DMS153 treated with DMSO at 0.1 percent for 48 hours (cell line): ENCODE measurements around the gene APOH.
"Not testable (repeated sequence)": the region's sequence is repeated elsewhere in the genome, so short reads cannot be mapped to it uniquely, and the experiment has no call there.

Source experiments
- DNase-seq: peaks from one replicate; lab custom pipeline; 2025; ENCODE audit not compliant: unreplicated experiment; lab: John Stamatoyannopoulos, UW

The APOH gene, protein sequence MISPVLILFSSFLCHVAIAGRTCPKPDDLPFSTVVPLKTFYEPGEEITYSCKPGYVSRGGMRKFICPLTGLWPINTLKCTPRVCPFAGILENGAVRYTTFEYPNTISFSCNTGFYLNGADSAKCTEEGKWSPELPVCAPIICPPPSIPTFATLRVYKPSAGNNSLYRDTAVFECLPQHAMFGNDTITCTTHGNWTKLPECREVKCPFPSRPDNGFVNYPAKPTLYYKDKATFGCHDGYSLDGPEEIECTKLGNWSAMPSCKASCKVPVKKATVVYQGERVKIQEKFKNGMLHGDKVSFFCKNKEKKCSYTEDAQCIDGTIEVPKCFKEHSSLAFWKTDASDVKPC

DNA sequence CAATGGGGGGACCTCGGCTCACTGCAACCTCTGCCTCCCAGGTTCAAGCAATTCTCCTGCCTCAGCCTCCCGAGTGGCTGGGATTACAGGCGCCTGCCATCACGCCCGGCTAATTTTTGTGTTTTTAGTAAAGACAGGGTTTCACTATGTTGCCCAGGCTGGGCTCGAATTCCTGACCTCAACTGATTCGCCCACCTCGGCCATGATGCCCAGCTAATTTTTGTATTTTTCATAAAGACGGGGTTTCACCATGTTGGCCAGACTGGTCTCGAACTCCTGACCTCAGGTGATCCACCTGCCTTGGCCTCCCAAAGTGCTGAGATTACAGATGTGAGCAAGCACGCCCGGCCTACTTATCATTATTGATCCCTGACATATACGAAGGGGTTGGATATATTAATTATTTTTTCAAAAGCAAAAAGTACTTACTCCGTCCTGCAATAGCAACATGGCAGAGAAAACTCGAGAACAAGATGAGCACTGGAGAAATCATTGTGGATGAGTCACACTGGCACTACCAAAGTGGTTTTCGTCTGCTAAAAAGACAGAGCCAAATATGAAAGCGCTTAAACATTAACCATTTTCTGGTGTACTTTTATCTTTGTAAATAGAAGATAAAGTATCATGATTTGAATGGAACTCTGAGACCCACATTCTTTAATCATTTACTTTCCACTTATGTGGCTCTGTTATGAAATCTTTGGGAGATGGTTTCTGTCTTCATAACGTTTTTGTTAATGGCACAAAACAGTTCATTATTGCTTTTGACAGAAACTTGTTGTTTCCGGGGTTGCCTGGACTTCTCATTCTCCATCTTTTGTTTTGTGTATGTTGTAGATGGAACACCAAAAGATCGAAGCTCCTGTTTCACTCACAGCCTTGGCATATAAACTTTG is at the start of gene APOH:
Gene APOH, minus strand, starts transcription at position 529 of the 896 bp plus-strand sequence. Its CDS starts 36 bp downstream, at position 493.
- DNase-seq = no peak

DNA sequence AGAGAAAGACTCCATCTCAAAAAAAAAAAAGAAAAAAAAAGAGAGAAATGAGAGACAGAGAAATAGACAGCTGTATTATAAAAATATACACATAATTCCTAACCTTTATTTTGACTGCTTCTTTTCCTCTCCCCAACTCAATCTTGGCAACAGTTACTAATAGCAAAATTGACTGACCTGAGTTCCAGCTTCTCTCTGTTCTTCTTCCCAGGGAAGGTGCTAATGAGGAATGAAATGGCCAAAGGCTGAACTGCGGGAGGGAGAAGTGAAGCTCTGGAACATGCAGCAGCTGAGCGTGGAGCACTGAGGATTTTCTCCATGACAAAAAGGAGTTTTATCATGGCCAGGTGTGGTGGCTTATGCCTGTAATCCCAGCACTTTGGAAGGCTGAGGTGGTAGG is 48.0 kb upstream of the APOH start:
- DNase-seq = no peak

DNA sequence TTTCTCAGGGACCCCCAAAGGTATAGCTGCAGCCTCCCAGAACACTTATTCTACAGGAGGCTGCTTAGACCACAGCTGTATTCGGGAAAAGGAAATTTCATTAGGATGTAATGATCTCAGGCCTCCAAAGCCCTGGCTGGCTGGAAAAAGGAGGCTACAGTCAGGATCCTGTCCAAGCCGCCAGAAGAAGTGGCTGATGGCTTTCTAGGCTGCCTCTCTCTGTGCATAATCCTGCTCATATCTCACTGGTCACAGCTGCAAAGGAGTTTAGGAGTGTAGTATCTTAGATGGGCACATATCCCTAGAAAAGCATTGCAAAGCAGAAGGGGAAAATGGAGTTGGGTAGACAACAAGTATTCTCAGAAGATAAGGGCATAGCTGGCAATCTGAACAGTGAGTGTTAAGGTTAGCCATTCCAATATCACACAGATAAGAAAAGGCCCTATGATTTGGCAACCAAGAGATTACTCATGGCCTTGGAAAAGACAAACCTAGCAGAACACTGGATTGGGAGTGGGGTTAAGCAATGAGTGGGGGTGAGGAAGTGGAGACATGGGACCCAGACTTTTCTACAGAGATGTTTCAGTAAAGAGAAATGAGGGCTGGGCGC is 47.2 kb upstream of the APOH start:
- no peak for DNase-seq

DNA sequence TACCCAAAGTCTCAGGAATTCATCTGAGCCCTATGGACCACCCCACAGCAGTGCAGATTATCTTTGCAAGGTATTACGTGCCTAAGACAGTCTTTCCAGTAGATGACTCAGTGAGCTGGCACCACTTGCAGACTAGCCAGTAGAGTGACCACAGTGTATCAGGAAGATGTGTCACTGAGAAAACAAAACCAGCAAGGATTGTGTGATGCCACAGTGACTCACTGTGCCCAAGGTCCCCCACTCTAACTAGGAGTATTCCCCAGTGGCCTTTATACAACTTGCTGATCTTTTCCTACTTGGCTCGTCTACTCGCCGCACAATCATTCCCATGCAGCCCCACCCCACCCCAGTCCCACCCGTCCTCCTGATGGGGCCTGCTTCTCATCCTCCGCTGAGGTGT is 46.4 kb upstream of the APOH start:
- no peak for DNase-seq

DNA sequence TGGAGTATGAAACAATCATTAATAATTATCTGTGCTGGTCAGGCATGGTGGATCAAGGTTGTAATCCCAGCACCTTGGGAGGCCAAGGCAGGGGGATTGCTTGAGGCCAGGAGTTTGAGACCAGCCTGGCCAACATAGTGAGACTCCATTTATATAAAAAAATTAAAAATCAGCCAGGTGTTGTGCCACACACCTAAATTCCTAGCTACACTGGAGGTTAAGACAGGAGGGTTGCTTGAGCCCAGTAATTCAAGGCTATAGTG is 44.3 kb upstream of the APOH start:
- no peak for DNase-seq

DNA sequence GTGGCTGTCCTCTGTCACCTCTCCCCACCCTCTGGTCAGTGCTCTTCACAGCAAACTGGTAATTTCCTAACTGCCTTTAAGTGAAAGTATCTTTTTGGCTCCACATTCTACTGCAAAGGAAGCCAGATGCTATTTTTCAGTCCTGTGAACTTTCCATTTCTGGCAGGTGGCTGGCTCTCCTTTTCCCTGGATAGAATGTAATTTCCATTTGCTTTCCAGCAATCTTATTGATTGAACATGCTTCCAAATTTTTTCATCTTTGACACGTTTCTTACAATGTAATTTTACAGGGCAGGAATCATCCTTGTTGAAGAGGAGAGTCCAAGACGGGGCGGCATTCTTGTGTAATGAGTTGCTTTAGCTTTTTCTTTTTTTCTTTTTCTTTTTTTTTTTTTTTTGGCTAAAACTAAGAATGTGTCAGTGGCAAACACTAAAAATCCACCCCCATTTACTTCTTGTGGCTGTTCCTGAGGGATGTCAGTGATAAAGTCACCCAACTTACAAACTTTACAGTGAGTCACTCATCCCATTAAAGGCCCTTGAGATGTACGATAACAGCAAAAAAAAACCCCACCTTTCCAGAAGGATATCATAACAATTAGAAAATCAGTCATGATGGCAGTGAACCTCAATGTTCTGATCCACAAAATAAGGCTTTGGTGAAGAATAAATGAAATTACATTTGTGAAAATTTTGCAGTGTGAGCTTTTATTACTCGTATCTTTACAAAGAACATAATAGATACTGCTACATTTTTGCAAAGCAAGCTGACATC is 43.8 kb upstream of the APOH start:
- no peak for DNase-seq

DNA sequence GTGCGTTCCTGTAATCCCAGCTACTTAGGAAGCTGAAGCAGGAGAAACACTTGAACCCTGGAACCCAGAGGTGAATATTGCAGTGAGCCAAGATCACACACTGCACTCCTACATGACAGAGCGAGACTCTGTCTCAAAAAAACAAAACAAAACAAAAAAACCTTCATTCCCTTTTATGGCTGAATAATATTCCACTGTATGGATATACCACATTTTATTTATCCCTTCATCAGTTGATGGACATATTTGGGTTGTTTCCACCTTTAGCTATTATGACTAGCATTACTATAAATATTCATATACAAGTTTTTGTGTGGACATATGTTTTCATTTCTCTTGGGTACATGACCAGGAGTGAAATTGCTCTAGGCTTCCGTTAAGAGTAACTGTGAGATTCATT is 42.3 kb upstream of the APOH start:
- DNase-seq = no peak

DNA sequence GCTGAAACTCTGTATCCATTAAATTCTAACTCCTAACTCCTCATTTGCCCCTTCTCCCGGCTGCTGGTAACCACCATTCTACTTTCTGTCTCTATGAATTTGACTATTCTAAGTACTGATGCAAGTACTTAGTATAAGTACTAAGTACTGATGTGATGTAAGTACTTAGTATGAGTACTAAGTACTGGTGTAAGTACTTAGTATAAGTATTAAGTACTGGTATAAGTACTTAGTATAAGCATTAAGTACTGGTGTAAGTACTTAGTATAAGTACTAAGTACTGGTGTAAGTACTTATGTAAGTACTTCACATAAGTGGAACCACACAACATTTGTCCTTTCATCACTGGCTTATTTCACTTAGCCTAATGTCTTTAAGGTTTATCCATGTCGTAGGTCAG is 40.9 kb upstream of the APOH start:
- no peak for DNase-seq

DNA sequence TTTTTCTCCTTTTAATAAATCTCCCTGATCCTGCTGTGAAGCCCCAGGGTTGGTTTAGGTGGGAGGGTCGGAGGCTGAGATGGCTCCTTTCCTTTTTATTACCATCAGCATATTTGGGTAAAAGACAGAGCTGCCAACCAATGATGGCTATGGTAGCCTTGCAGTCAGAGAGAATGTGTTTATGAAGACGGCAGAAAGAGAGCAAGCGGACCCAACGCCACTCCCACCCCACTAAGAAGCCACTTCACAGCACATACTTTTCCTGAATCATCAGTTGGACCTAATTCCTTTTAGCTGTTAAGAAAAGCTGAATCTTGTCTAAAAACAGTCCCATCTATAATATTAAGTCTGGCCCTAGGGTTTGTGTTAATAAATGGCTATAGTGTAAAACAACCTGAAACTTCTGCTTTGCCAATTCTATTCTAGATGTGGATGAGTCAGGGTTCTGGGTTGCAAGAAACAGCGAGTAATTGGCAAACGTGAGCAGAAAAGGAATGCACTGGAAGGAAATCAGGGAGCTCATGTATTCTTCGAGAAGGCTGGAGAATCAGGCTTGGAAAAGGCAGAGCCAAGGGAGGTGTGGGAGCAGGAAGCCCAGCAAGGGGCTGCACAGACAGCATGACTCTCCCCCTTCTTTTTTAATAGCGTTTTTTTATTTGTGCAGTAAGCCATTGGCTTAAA is 39.2 kb upstream of the APOH start:
- no peak for DNase-seq

DNA sequence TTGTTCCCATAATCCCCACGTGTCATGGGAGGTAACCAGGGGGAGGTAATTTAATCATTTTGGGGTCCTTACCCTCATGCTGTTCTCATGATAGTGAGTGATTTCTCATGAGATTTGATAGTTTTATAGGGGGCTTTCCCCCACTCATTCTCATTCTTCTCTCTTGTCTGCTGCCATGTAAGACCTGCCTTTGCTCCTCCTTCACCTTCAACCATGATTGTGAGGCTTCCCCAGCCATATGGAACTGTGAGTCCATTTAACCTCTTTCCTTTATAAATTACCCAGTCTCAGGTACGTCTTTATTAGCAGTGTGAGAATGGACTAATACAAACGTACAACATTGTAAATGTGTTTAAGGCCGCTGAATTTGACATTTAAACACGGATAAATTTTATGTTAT is 35.5 kb upstream of the APOH start:
- DNase-seq = no peak

DNA sequence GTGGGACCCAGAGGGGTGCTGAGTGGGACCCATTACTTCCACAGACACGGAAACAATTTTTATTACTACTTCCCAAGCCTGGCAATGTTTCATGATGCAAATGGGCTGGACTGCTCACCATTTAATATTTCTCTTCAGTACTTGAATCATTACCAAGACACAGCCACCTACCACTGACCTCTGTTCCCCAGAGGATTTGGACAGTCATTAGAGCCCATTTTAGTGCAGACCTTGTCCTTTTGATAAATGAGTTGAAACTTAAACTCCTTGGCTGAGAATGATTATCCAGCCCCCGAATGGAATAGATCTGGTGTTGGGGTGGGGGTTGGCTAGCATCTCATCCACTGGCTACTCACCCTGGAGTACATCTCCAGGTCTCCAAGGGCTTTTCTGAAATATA is 33.6 kb upstream of the APOH start:
- no peak for DNase-seq

DNA sequence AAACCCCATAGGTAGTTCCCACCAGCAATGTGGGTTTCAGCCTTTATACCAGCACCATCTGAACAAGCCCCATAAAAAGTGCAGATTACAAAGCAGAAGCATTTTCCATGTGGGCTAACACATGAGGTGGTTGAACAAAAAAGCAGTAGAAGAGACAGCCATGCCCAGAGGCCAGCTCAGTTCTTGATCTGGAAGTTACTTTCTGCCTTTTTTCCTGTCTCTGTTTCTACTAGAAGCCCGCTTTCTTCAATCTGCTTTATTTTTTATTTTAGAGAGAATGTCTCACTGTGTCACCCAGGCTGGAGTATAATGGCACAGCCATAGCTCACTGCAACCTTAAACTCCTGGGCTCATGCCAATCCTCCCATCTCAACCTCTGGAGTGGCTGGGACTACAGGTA is 31.5 kb upstream of the APOH start:
- no peak for DNase-seq

DNA sequence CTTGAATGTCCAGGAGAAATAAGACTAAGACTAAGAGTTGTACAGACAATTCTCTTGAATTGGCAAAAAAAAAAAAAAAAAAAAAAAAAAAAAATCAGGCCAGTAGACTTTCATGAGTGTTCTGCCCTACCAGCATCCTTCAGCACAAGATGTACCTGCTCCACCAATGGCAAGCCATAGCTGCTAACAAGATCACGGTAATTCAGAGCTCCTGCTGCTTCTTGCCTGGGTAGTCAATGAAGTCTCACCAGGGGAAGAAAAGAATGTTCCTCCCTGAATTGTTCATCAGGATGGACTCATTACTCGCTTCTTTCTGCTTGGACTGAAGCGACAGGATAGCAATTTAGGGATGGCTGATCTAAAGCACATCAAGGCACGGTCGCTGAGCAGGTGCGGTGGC is 31.1 kb upstream of the APOH start:
- no peak for DNase-seq

DNA sequence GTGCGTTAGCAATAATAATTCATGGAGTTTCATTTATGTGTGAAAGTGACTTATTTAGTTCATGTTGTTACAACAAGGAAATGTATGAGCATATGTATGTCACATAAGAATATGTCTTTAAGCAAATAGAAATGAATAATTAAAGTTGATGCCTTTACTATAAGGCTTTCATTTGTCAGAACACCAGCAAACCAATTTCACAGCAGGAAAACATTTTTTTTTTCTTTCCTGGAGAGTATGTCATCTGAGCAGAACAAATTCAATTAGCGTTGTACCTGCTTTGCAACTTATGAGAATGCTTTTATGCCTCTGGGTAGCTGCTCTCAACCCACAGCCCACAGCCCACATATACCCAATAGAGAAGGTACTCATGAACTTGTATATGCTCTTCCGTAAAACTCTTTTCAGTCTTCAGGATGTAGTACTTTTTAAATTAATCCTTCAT is 26.3 kb upstream of the APOH start:
- no peak for DNase-seq

DNA sequence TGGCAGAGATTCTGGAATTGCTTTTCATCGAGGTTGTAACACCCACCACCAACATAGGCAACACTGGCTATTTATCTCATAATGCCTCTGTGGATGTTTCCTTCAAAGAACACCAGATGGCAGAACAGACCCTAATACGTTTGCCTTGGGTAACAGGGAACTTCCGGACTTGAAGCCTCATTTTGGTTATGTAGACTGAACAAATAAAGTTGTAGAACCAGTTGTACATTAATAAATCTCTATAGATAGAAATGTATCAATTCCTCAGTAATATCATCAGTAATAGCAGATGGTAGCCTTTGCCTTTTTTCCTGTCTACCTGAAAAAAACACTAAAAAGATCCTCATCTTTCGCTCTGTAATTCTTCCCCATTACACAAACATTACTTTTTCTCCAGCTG is 25.9 kb upstream of the APOH start:
- peak; percentile 51 for DNase-seq

DNA sequence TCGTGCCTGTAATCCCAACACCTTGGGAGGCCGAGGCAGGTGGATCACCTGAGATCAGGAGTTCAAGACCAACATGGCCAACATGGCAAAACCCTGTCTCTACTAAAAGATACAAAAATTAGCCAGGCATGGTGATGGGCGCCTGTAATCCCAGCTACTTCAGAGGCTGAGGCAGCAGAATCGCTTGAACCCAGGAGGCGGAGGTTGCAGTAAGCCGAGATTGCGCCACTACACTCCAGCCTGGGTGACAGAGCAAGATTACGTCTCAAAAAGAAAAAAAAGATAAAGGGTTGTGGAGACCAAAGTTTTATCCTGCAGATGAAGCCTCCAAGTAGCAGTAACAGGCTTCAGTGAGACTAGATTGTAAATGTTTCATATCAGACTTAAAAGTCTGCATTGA is 24.2 kb upstream of the APOH start:
- not testable (repeated sequence) for DNase-seq

DNA sequence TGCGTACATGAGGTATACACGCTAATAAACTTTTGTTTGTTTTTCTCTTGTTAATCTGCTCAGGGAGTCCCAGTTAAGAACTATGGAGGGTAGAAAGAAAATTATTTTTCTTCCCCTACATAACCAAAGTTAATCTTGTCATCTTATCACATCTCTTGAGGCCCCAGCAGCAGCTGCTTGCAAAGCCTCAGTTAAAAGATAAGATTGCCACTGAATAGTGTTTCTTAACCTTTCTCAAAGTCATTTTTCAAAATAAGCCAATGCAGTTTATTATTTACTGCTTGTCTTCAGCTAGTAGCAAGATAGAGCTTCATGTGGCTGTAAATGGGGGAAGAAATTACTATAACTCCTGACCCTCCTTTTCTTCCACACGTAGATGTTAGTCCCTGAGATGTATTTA is 21.5 kb upstream of the APOH start:
- no peak for DNase-seq

DNA sequence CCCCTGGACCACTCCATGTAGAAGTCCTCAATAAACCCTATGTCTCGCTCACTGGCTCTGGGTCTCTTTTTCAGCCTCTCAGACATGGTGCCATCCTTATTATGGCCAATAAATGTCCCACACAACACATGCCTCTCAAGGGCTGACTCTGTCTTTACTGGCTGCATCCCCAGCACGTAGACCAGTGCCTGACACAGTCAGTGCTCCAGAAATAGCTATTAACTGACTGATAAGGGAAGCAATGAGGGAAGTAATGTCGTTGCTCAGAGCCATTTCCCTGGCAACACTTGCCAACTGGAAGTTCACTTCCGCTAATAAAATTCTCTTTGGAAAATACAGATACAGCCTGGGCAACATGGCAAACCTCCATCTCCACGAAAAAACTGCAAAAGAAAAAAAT is 19.1 kb upstream of the APOH start:
- no peak for DNase-seq

DNA sequence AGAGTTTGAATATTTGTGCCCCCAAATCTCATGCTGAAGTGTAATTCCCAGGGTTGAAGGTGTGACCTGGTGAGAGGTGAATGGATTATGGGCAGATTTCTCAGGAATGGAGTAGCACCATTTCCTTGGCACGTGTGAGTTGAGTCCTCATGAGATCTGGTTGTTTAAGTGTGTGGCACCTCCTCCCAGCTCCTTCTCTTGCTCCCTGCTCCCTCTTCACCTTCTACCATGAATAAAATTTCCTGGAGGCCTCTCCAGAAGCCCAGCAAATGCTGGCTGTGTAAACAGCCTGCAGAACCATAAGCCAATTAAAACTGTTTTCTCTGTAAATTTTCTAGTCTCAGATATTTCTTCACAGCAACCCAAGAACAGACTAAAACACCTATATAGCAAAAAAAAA is 12.6 kb upstream of the APOH start:
- no peak for DNase-seq

DNA sequence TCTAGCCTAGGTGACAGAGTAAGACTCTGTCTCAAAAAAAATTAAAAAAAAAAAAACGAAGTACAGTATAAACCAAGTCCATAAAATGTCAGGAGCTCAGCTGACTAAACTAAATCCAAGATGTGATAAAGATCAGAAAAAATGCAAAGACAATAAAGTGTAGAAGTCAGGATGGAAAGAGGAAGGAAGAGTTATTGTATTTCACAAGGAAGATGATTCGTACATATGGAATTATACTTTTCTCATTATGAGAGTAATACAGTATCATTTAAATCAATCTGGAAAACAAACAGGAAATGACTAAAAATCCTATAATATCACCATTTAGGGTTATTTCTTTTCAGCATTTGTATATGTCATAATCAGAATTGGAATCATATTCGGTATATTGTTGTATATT is 11.4 kb upstream of the APOH start:
- DNase-seq = no peak

DNA sequence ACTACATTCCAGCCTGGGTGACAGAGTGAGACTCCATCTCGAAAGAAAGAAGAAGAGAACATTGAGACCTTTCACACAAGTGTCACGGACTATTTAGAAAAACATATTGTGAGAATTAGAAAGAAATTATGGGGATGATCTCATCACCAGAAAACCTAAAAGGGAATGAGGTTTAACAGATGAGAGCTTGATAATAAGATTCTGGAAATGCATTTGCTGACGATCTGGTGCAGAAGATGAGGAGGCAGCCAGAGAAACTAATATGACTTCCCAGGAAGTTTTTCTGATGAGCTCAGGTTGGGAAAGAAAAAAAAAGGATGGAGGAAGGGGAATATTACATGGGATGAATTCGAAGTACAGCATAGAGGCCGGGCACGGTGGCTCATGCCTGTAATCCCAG is 10.8 kb upstream of the APOH start:
- no peak for DNase-seq
